ENCODE data around the gene PTPN9. TPM values are rescaled to one million over a fixed set of nuclear protein-coding genes. Genes with fewer than 3 reads are reported as not detected.
"Not testable (repeated sequence)": the region's sequence is repeated elsewhere in the genome, so short reads cannot be mapped to it uniquely, and the experiment has no call there.

PTPN9 gene
- total and polyA plus RNA-seq, 2 of the 13 experiments (the other 11 are each of a cell fraction or from before 2014, with no cell fraction given): 16.6 to 19.9 TPM

DNA sequence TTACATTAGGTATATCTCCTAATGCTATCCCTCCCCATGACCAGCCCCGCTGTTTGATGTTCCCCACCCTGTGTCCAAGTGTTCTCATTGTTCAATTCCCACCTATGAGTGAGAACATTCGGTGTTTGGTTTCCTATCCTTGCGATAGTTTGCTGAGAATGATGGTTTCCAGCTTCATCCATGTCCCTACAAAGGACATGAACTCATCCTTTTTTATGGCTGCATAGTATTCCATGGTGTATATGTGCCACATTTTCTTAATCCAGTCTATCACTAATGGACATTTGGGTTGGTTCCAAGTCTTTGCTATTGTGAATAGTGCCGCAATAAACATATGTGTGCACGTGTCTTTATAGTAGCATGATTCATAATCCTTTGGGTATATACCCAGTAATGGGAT lies 7.3 kb upstream of the PTPN9 start:
- FAIRE-seq; ATAC-seq; H3K4me2 ChIP-seq (ENCODE audit: low read depth, low read length); H3K27me3 ChIP-seq (ENCODE audit: control insufficient read depth in 1 of 2, insufficient read depth in 2 of 2, low read length in 2 of 2); H3K27ac ChIP-seq (ENCODE audit: extremely low read length, insufficient read depth, low read length); H3K36me3 ChIP-seq (replicated peaks in 1 of 2; ENCODE audit: control insufficient read depth in 1 of 2, insufficient read depth in 2 of 2, low read length in 2 of 2); H3K4me3 ChIP-seq (replicated peaks in 1 of 3; ENCODE audit: insufficient read depth in 1 of 3, low read depth in 2 of 3, low read length in 3 of 3); H3K9ac ChIP-seq (ENCODE audit: insufficient read depth, low read depth, low read length); BruUV-seq (replicated peaks); H3K79me2 ChIP-seq (ENCODE audit: insufficient read depth, low read length); CTCF ChIA-PET (ENCODE audit: low intra/inter-chr PET ratio, low total read pairs); DNase-seq (ENCODE audit: low spot score); POLR2A ChIA-PET; intact Hi-C loops (cut with micrococcal nuclease; ENCODE audit: unreplicated experiment); H4K20me1 ChIP-seq (ENCODE audit: insufficient read depth, low read length); in situ Hi-C loops (cut with HindIII; ENCODE audit: extremely low pct_ligation_motif_present, low pct_unique_long_range_greater_than_20kb); H2AFZ ChIP-seq (ENCODE audit: low read length); H3K9me3 ChIP-seq (ENCODE audit: low read length): not testable (repeated sequence)
- peaks cover 13% of the 10 kb centered on the region for H3K4me1 ChIP-seq (ENCODE audit: insufficient read depth, low read length)
- WGBS (ENCODE audit: low lambda C conversion rate): 98% methylated on average over 5 of the region's 5 CpGs

GRCh38 chr15:75584121-75584520 lies 5.0 kb upstream of the PTPN9 start:
- Histone ChIP-seq H3K79me2 (ENCODE audit: insufficient read depth, low read length) (no peaks in the 10 kb centered on the region), H3K4me3 (replicated peaks in 1 of 3; ENCODE audit: insufficient read depth in 1 of 3, low read depth in 2 of 3, low read length in 3 of 3) (no peak overlapping the region), H3K4me1 (ENCODE audit: insufficient read depth, low read length) (peaks cover 22% of the 10 kb centered on the region), H4K20me1 (ENCODE audit: insufficient read depth, low read length) (no peaks in the 10 kb centered on the region), H3K4me2 (ENCODE audit: low read depth, low read length) (no peak overlapping the region; the same call in 1 of the 2 replicates), H3K36me3 (replicated peaks in 1 of 2; ENCODE audit: control insufficient read depth in 1 of 2, insufficient read depth in 2 of 2, low read length in 2 of 2) (no peaks in the 10 kb centered on the region), H2AFZ (ENCODE audit: low read length) (no peak overlapping the region), H3K27me3 (ENCODE audit: control insufficient read depth in 1 of 2, insufficient read depth in 2 of 2, low read length in 2 of 2) (no peaks in the 10 kb centered on the region; a peak in 1 of 5 replicates), H3K9me3 (ENCODE audit: low read length) (no peaks in the 10 kb centered on the region), H3K9ac (ENCODE audit: insufficient read depth, low read depth, low read length) (no peak overlapping the region), H3K27ac (ENCODE audit: extremely low read length, insufficient read depth, low read length) (no peak overlapping the region)
- TF ChIP-seq E2F2 (CRISPR knock-in tag; IDR thresholded peaks at IDR 0.05; ENCODE audit: borderline replicate concordance): no peak
- TF ChIP-seq, protein P1, sequence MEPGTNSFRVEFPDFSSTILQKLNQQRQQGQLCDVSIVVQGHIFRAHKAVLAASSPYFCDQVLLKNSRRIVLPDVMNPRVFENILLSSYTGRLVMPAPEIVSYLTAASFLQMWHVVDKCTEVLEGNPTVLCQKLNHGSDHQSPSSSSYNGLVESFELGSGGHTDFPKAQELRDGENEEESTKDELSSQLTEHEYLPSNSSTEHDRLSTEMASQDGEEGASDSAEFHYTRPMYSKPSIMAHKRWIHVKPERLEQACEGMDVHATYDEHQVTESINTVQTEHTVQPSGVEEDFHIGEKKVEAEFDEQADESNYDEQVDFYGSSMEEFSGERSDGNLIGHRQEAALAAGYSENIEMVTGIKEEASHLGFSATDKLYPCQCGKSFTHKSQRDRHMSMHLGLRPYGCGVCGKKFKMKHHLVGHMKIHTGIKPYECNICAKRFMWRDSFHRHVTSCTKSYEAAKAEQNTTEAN (CRISPR knock-in tag; conservative IDR thresholded peaks at IDR 0.05): peak; percentile 40; the same call in 1 of the 2 replicates
- no peak for TF ChIP-seq BHLHE40 (IDR thresholded peaks at IDR 0.05; ENCODE audit: low read length)
- no peak for TF ChIP-seq ZNF333 (CRISPR knock-in tag; IDR thresholded peaks at IDR 0.05; ENCODE audit: borderline replicate concordance)
- DNase-seq (ENCODE audit: low spot score): no peak
- BruUV-seq (replicated peaks): no TSS peak
- ChIA-PET POLR2A (interaction anchor here (1.5 kb wide), 1 partner anchor 42 kb away, joined by 3 read pairs; the partner anchor contains the start of gene SNUPN), CTCF (ENCODE audit: low intra/inter-chr PET ratio, low total read pairs) (no interaction called here)
- 45% methylated on average over 4 of the region's 4 CpGs for WGBS (ENCODE audit: low lambda C conversion rate)
- intact Hi-C loops (cut with micrococcal nuclease; ENCODE audit: unreplicated experiment): no loop called here
- in situ Hi-C loops (cut with HindIII; ENCODE audit: extremely low pct_ligation_motif_present, low pct_unique_long_range_greater_than_20kb): no loop called here
- no peak for ATAC-seq
- FAIRE-seq: no peak

Data from HepG2 (cell line).